Umbilical cord (tissue), 2 donors: Measurements from ENCODE around the gene PABPC4L. TPM values are rescaled to one million over a fixed set of nuclear protein-coding genes. Genes with fewer than 3 reads are reported as not detected.
"Not testable (repeated sequence)": the region's sequence is repeated elsewhere in the genome, so short reads cannot be mapped to it uniquely, and the experiment has no call there.

Experiments used
- DNase-seq: peaks from one replicate; pipeline ENCODE4 v3.0.0-alpha.2; 2015; ENCODE audit warnings: low spot score
- total RNA-seq: library from RNA; depleted of rRNA; stranded (reverse); fragments of >200 nt; gene quantifications from one replicate; pipeline ENCODE4 v1.2.3, GENCODE V29; 2014; ENCODE audit warnings: low replicate concordance; ENCODE audit not compliant: insufficient read depth

Gene PABPC4L
- 17.6 TPM for total RNA-seq

DNA sequence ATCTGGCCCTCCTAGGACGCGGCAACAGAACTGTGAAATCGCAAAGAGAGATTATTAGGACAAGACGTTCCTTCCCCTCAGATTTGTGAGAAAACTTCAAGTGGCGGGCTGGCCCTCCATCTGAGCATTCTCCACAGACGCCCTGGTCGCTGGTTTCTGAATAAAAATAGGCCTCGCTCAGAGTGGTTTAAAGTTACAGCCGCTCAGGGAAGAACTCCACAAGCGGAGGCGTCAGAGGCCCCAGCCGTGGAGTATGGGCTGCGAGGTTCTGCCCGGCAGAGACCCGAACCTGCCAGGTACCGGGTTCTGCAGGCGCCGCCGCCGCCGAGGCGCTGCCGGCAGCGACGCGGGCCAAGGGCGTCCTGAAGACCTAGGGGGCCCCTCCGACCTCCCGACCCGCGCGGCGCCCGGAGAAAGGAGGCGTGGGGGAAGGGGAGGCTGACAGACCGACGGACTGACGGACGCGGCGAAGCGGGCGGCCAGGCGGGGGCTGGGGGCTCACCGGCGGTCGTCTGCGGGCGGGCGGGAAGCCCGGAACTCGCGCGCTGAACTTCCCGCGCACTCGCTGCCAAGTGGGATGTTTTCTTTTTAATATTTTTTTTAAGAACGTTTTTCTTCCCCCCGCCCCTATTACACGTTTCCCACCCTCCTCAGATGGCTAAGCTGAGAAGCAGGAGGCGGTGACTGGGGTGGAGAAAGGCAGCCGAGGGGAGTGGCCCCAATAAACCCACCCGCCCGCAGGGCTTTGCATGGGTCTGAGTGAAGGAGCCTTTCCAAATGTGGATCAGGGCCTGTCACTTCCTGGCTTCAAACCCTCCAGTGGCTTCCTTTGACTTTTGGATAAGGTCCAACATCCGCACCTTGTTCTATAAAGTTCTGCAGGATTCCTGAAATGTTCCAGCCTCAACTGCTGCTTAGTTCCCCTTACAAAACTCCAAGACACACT is at the start of gene PABPC4L:
Gene PABPC4L (minus strand): TSS at position 574 of the 946 bp plus-strand sequence. CDS start 770 bp downstream, outside the sequence.
- peak; percentile 91 for DNase-seq

DNA sequence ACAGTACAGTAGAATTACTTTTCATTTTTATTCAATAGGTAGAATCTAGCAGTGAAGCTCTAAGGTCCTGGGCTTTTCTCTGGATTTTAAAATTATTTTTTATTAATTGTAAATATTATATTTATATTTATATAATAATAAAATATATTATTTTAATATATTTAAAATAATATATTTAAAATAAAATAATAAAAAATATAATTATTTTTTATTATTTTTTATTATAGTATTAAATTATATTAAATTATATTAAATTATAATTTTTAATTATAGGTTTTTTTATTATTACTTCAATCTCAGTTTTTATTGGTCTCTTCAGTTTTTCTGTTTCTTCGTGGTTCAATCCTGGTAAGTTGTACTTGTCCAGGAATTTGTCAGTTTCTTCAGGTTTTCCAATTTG is 49.7 kb upstream of the PABPC4L start:
- DNase-seq: no peak

DNA sequence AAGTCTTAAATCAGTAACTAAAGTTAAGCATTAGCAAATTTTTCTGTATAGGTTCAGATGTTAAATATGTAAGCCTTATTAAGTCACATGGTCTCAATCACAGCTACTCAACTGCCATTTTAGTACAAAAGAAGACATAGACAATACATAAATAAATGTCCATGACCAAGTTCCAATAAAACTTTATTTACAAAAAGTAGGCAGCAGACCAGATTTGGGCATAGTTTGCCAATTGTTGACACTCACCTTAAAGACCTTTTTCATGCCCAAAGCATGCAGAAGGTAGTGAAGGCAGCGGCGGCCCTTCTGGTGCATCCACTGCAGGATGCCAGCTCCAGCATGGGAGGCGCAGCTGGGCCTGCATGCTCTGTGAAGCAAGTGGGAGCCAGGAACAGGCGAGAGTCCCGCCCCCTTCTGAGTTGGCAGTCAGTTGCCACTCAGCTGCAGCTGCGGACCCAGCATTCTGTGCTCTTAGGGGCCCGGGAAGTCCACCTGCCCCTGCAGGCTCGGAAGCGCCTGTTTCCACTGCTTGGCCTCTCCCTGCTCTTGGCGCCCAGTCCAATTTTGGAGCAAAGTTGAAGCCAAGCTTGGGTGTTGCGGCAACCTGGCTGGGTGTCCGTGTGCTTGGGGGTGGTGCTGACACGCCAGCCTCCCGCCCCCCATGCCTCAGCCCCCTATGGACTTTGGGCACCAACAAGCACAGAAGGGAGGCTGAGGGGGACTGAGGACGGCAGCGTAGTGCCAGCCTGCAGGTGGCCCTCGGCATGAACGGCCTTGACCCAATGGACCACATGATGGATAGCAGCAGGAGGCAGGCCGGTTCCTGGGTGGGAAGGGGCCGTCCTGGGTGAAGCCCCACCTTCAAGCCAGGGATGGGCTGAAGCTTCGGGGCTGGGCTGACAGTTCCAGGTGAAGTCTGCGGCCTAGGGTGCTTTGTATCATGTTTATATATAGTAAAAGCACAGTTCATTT is 42.4 kb upstream of the PABPC4L start:
- DNase-seq: no peak

DNA sequence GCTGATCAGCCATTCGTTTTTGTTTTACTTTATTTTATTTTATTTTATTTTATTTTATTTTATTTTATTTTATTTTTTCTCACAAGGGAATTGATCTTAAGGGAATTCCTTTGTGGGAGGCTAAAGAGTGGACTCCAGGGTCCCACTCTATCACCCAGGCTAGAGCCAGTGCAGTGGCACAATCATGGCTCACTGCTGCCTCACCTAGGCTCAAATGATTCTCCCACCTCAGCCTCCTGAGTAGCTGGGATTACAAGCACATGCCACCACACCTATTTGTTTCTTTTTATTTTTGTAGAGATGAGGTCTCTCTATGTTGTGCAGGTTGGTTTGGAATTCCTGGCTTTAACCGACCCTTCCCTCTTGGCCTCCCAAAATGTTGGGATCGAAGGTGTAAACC is 17.5 kb upstream of the PABPC4L start:
- DNase-seq: no peak

DNA sequence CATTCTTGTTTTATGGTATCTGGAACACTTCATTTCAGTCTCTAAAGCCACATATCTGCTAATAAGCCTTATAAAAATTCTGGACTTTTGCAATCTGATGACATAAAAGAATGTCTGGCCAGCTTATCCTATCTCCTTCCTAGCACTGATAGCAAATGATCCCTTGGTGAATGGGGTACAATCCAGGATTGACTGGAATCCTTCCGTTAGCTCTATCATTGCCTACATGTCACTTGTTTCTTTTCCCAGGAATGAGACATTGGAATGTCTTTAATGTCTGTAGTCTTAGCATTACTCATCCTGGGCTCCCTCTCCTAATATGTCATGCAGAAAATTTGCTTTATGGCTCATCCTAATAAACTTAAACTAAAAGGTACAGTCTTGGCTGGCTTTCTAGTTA is 14.8 kb upstream of the PABPC4L start:
- DNase-seq: peak; percentile 96

DNA sequence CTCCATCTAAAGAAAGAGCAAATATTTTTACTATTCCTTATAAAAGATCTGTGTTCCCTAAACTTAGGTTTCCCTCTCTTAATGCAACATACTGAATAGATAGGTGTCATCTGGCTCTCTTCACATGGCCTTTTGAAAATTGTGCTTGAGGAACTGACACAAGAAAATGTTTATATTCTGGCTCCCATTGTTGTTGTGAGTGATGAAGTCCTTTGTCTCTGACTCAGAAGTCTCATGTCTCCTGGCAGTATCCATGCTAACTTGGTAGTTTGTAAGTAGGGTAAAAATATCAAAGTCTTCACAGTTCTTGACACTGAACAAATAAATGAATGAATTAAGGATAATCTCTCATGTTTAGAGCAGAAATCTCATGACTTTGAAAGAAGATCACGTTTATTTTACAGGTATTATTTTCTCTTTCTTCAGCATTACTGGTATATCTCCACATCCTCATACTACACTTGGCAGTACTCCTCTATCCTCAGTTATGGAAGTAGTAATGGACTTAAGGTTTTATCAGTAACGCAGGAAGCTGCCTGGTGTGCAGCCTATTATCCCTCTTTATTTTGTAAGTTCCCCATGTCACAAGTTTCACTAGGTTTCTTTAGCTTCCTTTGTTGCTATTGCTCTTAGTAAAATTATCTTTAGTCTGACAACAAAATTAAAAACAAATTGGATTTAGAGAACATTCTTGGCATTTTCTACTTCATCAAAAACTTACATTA is 14.2 kb upstream of the PABPC4L start:
- peak; percentile 89 for DNase-seq

DNA sequence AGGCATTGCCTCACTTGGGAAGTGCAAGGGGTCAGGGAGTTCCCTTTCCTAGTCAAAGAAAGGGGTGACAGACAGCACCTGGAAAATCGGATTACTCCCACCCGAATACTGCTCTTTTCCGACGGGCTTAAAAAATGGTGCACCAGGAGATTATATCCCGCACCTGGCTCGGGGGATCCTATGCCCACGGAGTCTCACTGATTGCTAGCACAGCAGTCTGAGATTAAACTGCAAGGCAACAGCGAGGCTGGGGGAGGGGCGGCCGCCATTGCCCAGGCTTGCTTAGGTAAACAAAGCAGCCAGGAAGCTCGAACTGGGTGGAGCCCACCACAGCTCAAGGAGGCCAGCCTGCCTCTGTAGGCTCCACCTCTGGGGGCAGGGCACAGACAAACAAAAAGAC is 6.4 kb upstream of the PABPC4L start:
- DNase-seq: not testable (repeated sequence)

DNA sequence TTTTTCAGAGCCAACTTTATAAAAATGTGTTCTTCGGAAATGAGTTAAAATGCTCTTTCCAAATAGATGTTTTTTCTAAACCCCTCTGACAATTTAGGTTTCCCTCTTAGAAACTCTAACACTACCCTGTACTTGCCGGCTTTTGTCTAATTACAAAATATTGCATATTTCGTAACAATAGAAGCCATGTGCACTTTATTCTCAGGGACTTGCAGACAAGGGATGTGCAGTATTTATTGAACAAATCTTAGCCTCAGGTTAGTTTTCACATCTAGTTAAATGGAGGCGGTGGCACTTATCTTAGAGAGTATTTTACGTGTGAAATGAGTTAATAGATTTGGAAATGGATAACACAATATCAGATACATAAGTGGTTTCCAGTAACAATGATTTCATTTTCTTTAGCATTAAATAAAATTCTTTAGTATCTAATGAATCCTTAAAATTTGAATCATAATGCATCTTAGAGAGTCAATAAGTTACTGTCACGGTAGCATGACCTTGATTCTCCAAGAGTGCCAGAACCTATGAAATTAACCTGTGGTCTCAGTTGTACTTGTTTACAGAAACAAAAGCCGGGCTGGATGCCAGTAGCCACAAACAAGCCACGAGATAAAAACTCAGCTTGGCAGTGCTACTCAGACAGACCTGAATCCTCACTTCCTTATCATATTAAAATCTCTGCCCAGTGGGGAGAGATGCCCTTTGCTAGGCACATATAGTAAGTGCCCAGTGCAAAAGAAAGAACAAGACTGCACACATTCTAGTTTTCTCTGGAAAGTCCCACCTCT is 772 bp upstream of the PABPC4L start:
- DNase-seq: no peak

DNA sequence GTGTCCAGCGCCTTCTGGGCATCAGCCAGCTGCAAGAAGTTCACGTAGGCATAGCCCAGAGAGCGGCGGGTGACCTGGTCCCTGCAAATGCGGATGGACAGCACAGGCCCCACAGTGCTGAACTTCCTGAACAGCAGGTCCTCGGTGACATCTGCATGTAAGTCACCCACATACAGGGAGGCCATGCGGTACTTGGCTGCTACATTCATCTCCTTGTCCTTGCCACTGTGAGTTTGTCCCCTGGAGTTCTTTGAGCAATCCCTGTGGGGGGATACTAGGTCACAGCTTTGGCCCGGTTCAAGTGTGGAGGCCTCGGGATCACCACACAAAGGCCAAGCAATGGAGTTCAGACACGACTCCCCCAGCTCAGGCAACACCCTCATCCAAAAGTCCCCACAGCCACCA is 776 bp downstream of the PABPC4L start:
- DNase-seq: no peak

DNA sequence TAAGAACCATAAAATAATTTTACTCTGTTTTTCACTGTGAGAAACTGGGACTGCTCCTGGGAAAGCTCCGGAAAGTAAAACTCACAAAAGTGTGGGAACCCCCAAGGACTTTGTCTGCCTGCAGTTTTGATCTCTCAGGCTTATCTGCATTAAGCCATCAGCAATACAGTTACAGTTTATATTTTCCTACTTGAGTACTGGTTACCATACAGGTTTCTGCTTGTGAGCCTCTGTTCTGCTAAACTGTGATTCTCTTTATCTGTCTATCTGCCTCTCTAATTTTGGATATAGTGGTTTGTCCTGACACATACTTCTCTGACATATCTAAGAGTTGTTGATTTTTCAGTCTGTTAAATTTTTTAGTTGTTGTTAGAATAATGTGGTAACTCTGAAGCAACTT is 11.6 kb downstream of the PABPC4L start:
- peak; percentile 44 for DNase-seq

DNA sequence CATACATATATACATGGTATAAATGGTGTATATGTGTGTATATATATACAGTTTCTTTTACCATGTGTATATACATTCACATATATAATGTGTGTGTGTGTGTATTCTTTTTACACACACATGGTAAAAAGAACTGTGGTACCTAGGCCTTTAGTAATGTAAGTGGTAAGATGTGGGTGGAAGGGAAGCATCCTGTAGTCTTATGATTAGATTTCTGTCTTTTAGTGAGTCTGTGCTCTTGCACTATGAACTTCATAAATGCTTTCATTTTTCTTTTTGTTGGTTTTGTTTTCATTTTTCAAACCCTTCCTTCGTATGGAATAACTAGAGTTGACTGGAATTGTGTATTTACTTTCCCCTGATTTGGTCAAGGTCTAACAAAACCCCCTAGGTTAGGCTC is 12.1 kb downstream of the PABPC4L start:
- DNase-seq: no peak

DNA sequence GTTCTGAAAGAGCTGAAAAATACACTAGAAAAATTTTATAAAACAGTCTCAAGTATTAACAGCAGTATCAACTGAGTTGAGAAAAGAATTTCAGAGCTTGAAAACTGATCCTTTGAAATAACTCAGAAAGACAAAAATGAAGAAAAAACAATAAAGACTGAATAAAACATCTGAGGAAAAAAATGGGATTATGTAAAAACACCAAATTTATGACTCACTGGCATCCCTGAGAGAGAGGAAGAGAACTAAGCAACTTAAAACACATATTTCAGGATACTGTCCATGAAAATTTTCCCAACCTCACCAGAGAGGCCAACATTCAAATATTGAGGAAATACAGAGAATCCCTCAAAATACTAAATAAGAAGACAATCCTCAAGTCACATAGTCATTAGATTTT is 22.9 kb downstream of the PABPC4L start:
- DNase-seq: no peak

DNA sequence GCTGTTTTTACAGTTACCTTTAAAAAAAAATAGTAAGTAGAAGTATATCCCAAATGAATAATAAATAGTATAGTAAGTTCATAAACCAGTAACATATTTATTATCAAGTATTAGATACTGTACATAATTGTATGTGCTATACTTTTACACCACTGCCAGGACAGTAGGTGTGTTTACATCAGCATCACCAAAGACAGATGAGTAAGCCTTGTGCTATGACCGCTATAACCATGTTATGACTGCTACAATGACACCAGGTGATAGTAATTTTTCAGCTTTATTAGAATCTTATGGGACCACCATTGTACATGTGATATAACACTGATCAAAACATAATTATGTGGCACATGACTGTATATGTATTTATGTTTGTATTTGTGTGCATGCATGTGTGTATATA is 27.3 kb downstream of the PABPC4L start:
- no peak for DNase-seq

DNA sequence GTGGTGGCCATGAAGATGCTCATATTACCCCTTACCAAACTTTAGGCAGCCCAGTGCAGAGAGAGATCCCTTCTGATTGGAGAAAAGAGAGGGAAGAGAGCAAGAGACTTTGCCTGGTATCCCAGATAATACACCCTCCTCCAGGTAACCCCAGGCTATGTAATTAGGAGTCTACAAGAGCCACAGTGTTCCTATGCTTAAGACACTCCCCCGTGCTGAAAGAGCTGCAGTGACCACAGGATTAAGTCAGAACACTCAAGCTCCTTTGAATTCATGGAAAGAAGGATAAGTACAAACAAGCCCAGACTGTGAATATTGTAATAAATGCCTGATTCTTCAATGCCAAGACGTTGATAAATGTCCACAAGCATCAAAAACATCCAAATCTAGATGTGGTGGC is 41.4 kb downstream of the PABPC4L start:
- DNase-seq: no peak

DNA sequence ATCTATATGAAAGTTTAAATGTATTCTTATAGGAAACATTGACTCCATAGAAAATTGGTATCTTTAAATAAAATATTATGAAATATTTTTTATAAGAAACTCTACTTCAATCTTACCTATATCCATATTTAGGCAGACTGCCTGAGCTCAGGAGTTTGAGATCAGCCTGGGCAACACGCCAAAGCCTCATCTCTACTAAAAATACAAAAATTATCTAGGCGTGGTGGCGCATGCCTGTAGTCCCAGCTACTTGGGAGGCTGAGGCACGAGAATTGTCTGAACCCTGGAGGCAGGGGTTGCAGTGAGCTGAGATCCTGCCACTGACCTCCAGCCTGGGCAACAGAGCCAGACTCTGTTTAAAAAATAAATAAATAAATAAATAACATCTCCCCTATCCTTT is 47.5 kb downstream of the PABPC4L start:
- DNase-seq: no peak

DNA sequence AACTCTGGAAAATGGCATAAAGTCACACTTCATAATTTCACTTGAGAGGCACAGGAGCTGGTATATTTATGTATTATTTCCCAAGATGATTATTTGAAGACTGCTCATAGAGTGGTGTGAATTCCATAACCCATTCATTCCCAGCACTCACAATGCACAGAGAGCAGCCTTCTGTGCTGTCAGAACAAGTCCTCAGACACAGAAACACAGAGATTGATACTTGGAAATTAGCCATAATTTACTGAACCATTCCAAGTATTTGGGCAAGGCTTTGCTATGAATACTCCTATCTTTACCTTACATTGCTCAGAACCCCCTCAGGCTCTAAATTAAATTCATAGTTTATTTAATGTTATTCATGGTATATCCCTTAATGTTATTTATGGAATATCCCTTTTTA is 53.6 kb downstream of the PABPC4L start:
- DNase-seq: no peak
